Ishikawa (cell line): Measurements from ENCODE around the gene DIAPH1.

Experiments
- CEBPB ChIP-seq: IDR thresholded peaks from 2 replicates; pipeline ENCODE4 v1.6.1; 2012
- CREB1 ChIP-seq: IDR thresholded peaks from 2 replicates; pipeline ENCODE4 v1.6.1; 2012; ENCODE audit warnings: low read depth
- EGR1 ChIP-seq: IDR thresholded peaks from 2 replicates; pipeline ENCODE4 v1.6.1; 2012
- EP300 ChIP-seq: IDR thresholded peaks from 2 replicates; pipeline ENCODE4 v1.6.1; 2012; ENCODE audit warnings: borderline replicate concordance
- FOXM1 ChIP-seq: IDR thresholded peaks from 2 replicates; pipeline ENCODE4 v1.6.1; 2012; ENCODE audit warnings: low read depth, borderline replicate concordance
- MAX ChIP-seq: IDR thresholded peaks from 2 replicates; pipeline ENCODE4 v1.6.1; 2012
- NFIC ChIP-seq: IDR thresholded peaks from 2 replicates; pipeline ENCODE4 v1.6.1; 2012
- REST ChIP-seq: IDR thresholded peaks from 2 replicates; pipeline ENCODE4 v1.6.1; 2012; ENCODE audit warnings: low read depth, mild to moderate bottlenecking
- TAF1 ChIP-seq: IDR thresholded peaks from 2 replicates; pipeline ENCODE4 v1.6.1; 2012; ENCODE audit warnings: low read depth, mild to moderate bottlenecking
- TCF12 ChIP-seq: IDR thresholded peaks from 2 replicates; pipeline ENCODE4 v1.6.1; 2012; ENCODE audit warnings: low read depth
- TEAD4 ChIP-seq: IDR thresholded peaks from 2 replicates; pipeline ENCODE4 v1.6.1; 2012
- USF1 ChIP-seq: IDR thresholded peaks from 2 replicates; pipeline ENCODE4 v1.6.1; 2012
- YY1 ChIP-seq: IDR thresholded peaks from 2 replicates; pipeline ENCODE4 v1.6.1; 2012; ENCODE audit warnings: low read depth

GRCh38 chr5:141511771-141512325, 107.0 kb downstream of the DIAPH1 start:
- TF ChIP-seq EGR1 (no peak), REST (no peak), EP300 (no peak), CEBPB (no peak), NFIC (no peak), TAF1 (no peak), YY1 (no peak), USF1 (no peak), FOXM1 (no peak), TCF12 (no peak), MAX (no peak), TEAD4 (no peak), CREB1 (no peak)
